Loucy (cell line): ENCODE results near the gene SLC6A11.

Source experiments
- H2AFZ ChIP-seq: fragments of 200-600 bp; sonication (generic); 2 replicates; pipeline ENCODE4 v1.6.0; 2016; ENCODE audit warnings: antibody characterized with exemption, mild to moderate bottlenecking, low read length, moderate library complexity
- H3F3A ChIP-seq: fragments of 200-600 bp; 2 replicates; pipeline ENCODE4 v1.6.0; 2016; ENCODE audit warnings: antibody characterized with exemption, low read depth, mild to moderate bottlenecking
- H3K27me3 ChIP-seq: fragments of 200-600 bp; sonication (generic); 2 replicates; pipeline ENCODE4 v1.6.1; 2014; ENCODE audit warnings: low read length, mild to moderate bottlenecking; ENCODE audit not compliant: insufficient read depth, poor library complexity, severe bottlenecking
- H3K36me3 ChIP-seq: fragments of 200-600 bp; sonication (generic); 2 replicates; pipeline ENCODE4 v1.6.1; 2016; ENCODE audit warnings: low read length; ENCODE audit not compliant: insufficient read depth
- H3K4me1 ChIP-seq: fragments of 200-600 bp; sonication (generic); 2 replicates; pipeline ENCODE4 v1.5.1; 2014; ENCODE audit warnings: low read length, mild to moderate bottlenecking; ENCODE audit not compliant: insufficient read depth, poor library complexity, severe bottlenecking
- H3K4me2 ChIP-seq: fragments of 200-600 bp; sonication (generic); 2 replicates; pipeline ENCODE4 v1.6.0; 2014; ENCODE audit warnings: antibody characterized with exemption, low read length, low read depth, mild to moderate bottlenecking; ENCODE audit not compliant: poor library complexity, severe bottlenecking
- H3K4me3 ChIP-seq: fragments of 200-600 bp; sonication (generic); 2 replicates; pipeline ENCODE4 v1.5.1; 2014; ENCODE audit warnings: low read length, mild to moderate bottlenecking, mixed read lengths; ENCODE audit not compliant: poor library complexity, severe bottlenecking
- H3K79me2 ChIP-seq: fragments of 200-600 bp; sonication (generic); 2 replicates; pipeline ENCODE4 v1.6.1; 2014; ENCODE audit warnings: low read length; ENCODE audit not compliant: insufficient read depth
- H3K9ac ChIP-seq: fragments of 200-600 bp; sonication (generic); 2 replicates; pipeline ENCODE4 v1.6.0; 2014; ENCODE audit warnings: mild to moderate bottlenecking, low read depth, low read length, moderate library complexity; ENCODE audit not compliant: poor library complexity, severe bottlenecking
- H3K9me2 ChIP-seq: fragments of 200-600 bp; sonication (generic); replicated peaks from 2 replicates; pipeline ENCODE4 v1.6.1; 2016; ENCODE audit warnings: low read depth, low read length, mixed read lengths
- H3K9me3 ChIP-seq: fragments of 200-600 bp; sonication (generic); 2 replicates; pipeline ENCODE4 v1.6.1; 2014; ENCODE audit warnings: mild to moderate bottlenecking, antibody characterized with exemption, low read length, low read depth; ENCODE audit not compliant: insufficient read depth
- H4K20me1 ChIP-seq: fragments of 200-600 bp; sonication (generic); 2 replicates; pipeline ENCODE4 v1.6.0; 2014; ENCODE audit warnings: antibody characterized with exemption, low read length, mild to moderate bottlenecking; ENCODE audit not compliant: insufficient read depth, poor library complexity, severe bottlenecking
- EZH2phosphoT487 ChIP-seq: fragments of 200-600 bp; IDR thresholded peaks from 2 replicates; pipeline ENCODE4 v1.6.1; 2018; ENCODE audit warnings: antibody characterized with exemption, mild to moderate bottlenecking, moderate library complexity, borderline replicate concordance
- TF ChIP-seq, protein P1 (sequence below): fragments of 200-600 bp; sonication (generic); conservative IDR thresholded peaks from 2 replicates; pipeline ENCODE4 v1.5.1; 2014; ENCODE audit warnings: mild to moderate bottlenecking, antibody characterized with exemption, low read length

Gene SLC6A11

DNA sequence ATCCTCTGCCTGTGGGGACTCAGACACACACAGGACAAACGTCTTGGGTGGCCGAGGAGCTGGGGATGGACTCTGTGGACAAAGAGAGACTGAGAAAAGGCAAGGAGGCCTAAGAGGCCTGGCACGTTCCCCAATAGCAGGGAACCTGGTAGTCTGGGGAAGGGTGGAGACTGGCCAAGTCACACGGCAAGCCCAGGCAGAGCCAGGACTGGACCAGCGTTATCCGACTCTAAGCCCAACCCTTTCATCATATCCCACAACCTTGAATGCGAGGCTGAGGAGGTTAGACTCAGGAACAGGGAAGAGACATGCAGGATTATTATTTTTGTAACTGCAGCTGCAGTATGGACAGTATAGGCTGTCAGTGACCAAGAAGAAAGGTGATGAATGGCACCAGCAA is 53.4 kb downstream of the SLC6A11 start:
- Histone ChIP-seq H3K9me2 (no peaks in the 10 kb centered on the region), H3K27me3 (no peaks in the 10 kb centered on the region), H3K79me2 (no peaks in the 10 kb centered on the region), H3K9ac (no peak overlapping the region), H3K4me2 (no peak overlapping the region), H3K36me3 (no peaks in the 10 kb centered on the region), H2AFZ (no peak overlapping the region), H3K9me3 (no peaks in the 10 kb centered on the region; the same call in 1 of the 2 replicates), H3F3A (no peaks in the 10 kb centered on the region), H3K4me1 (no peaks in the 10 kb centered on the region), H3K4me3 (no peak overlapping the region), H4K20me1 (no peaks in the 10 kb centered on the region)
- TF ChIP-seq, protein P1, sequence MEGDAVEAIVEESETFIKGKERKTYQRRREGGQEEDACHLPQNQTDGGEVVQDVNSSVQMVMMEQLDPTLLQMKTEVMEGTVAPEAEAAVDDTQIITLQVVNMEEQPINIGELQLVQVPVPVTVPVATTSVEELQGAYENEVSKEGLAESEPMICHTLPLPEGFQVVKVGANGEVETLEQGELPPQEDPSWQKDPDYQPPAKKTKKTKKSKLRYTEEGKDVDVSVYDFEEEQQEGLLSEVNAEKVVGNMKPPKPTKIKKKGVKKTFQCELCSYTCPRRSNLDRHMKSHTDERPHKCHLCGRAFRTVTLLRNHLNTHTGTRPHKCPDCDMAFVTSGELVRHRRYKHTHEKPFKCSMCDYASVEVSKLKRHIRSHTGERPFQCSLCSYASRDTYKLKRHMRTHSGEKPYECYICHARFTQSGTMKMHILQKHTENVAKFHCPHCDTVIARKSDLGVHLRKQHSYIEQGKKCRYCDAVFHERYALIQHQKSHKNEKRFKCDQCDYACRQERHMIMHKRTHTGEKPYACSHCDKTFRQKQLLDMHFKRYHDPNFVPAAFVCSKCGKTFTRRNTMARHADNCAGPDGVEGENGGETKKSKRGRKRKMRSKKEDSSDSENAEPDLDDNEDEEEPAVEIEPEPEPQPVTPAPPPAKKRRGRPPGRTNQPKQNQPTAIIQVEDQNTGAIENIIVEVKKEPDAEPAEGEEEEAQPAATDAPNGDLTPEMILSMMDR = no peak
- TF ChIP-seq EZH2phosphoT487 = no peak

DNA sequence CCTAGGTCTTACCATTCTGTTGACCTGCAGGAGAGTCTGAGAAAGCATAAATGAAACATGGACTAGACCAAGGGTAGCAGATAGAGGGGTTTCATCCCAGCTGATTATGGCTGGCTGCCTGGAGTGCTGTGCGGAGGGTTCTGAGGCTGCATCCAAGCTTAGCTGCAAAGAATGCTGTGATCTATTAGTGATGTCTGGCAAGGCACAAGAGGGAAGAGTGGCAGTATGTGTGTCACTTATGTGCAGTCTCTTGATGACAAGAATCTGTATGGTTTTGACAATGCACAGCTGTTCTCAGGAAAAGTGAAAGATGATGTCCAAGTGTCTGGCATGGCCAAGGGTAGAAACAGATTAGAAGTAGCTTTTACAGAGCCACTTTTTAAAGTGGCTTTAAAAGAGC is 54.3 kb downstream of the SLC6A11 start:
- H2AFZ ChIP-seq = no peak overlapping the region
- no peak overlapping the region for H3K4me3 ChIP-seq
- H3K9me3 ChIP-seq = no peaks in the 10 kb centered on the region
- no peaks in the 10 kb centered on the region for H3K36me3 ChIP-seq
- H3F3A ChIP-seq = no peaks in the 10 kb centered on the region
- no peak overlapping the region for H3K4me2 ChIP-seq
- H3K4me1 ChIP-seq = no peaks in the 10 kb centered on the region
- no peaks in the 10 kb centered on the region for H3K79me2 ChIP-seq
- no peaks in the 10 kb centered on the region for H4K20me1 ChIP-seq
- H3K9ac ChIP-seq = no peak overlapping the region
- no peak for TF ChIP-seq EZH2phosphoT487
- TF ChIP-seq, protein P1 = no peak
- H3K9me2 ChIP-seq = no peaks in the 10 kb centered on the region
- no peaks in the 10 kb centered on the region for H3K27me3 ChIP-seq

DNA sequence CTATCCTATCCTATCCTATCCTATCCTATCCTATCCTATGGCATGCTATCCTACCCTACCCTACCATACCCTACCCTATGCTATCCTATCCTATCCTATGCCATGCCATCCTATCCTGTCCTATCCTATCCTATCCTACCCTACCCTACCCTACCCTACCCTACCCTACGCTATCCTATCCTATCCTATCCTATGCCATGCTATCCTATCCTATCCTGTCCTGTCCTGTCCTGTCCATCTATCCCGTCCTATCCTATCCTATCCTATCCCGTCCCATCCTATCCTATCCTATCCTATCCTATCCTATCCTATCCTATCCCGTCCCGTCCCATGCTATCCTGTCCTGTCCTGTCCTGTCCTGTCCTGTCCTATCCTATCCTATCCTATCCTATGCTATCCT is 57.4 kb downstream of the SLC6A11 start:
- no peak overlapping the region for H3K4me2 ChIP-seq
- H2AFZ ChIP-seq = no peak overlapping the region

More for the DNA sequence above, 57.4 kb downstream of the SLC6A11 start:
- Histone ChIP-seq H3F3A (no peaks in the 10 kb centered on the region), H3K27me3 (no peaks in the 10 kb centered on the region), H4K20me1 (no peaks in the 10 kb centered on the region), H3K9ac (no peak overlapping the region), H3K4me1 (no peaks in the 10 kb centered on the region), H3K4me3 (no peak overlapping the region), H3K9me3 (no peaks in the 10 kb centered on the region), H3K9me2 (no peaks in the 10 kb centered on the region), H3K79me2 (no peaks in the 10 kb centered on the region), H3K36me3 (no peaks in the 10 kb centered on the region)
- TF ChIP-seq, protein P1 = no peak
- no peak for TF ChIP-seq EZH2phosphoT487
